Brain pericyte (primary cell): ENCODE measurements around the gene NOTUM.

Experiments
- DNase-seq: peaks from one replicate; pipeline ENCODE4 v3.0.0-alpha.2; 2012; ENCODE audit warnings: low read depth, low spot score

Gene NOTUM

GRCh38 chr17:81978524-81979298, 17.7 kb upstream of the NOTUM start:
- DNase-seq, result no peak

GRCh38 chr17:81977211-81977808, 16.3 kb upstream of the NOTUM start, which contains the start of gene ASPSCR1:
Gene ASPSCR1 (plus strand): TSS chr17:81977629. CDS start chr17:81977647, 18 bp downstream.
- no peak for DNase-seq

DNA sequence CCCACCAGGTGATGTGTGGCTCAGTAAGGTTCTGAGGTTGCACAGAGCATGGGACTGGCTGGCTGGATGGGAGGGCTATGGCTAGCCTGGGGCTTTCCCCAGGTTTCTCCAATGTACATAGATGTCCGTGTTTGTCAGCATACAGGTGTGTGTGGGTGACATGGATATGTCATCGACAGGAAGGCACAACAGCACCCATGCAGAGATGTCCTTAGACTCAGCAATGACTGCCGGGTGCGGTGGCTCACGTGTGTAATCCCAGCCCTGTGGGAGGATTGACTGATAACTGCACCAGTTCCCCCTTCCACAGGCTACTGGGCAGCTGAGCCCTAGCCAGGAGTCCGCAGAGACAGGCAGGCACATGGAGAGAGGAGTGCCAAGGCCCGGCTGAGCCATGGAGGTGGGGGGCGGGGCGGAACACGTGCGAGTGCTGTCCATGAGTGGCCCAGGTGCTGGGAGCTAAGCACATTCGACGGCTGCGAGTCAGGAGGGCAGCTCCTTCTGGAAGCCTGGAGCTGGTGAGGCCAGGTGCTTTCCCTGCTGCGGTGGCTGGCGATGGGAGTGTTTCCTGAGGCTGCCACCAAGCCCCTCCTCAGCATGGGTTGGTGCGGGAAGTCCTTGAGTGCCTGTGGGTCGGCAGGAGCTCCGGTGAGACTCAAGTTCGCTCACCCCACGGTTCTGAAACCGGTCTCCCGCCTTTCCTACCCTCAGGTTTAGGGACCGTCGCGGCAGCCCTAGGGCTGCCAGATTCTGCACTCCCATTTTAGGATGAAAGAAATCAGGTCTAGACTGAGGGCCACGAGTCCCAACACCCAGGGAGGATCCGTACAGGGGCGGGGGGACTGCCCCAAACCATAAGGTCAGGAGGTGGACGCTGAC, 15.6 kb upstream of the NOTUM start:
- no peak for DNase-seq

DNA sequence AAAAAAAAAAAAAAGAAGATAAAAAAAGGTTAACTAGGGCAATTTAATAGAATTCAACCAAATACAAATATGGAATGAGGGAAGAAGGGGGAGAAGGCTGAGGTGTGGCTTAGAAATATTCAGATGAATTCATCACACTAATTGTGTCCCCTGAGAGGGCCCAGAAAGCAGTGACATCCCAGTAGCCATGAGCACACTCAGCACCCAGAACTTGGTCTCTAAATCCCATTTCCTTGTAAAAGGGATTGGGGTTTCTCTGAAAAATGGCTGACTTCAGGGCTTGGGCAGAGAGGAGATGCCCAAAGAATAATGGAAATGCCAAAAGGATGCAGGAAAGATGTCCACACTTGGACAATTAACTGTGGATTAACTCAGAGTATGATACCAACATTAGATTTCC, 12.4 kb upstream of the NOTUM start:
- no peak for DNase-seq

- DNase-seq, result no peak
These were observed 8.1 kb upstream of the NOTUM start for GRCh38 chr17:81968850-81969812.

DNA sequence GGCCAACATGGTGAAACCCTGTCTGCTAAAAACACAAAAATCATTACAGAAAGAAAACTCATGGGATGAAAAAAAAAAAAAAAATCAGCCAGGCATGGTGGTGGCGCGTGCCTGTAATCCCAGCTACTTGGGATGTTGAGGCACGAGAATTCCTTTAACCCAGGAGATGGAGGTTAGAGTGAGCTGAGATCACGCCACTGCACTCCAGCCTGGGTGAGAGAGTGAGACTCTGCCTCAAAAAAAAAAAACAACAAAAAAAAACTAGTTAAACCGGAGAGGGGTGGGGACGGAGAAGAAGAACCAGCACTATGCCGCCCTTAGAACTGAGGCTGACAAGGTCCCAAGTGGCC, 7.4 kb upstream of the NOTUM start:
- no peak for DNase-seq

DNA sequence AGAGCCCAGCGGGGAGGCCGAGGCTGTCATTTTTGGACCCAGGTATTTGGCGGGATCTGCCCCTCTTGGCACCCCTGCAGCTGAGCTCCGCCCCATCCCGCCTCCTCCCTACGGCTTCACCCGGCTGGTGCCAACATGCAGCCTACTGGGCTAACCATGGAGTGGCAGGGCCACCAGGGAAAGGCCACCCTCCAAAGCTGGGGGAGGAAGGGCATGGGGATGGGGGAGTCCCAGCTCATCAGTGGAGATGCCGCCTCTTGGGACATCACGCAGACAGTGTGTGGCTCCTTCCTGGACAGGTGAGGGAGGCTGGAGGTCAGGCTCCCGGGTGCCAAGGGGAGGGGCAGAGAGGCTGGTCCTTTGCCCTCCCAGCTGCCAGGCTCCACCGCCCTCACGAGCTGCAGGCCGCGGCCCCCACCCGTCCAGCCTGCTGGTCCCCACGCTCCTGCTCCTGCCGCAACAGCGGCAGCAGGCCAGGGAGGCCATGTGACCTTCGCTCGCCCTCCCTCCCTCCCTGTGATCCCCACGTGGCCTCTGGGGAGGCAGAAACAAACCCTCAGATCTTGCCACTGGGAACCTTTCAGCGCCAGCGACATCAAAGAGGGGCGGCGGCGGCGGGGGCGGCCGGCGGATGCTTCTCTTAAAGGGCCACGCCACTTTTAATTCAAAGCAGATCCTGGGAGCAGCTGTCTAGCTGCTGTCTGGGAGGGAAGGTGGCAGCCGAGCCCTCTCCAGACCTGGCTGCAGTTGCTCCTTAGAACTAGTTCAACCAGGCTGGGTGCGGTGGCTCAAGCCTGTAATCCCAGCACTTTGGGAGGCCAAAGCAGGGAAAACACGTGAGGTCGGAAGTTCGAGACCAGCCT, 6.8 kb upstream of the NOTUM start:
- DNase-seq, result no peak

DNA sequence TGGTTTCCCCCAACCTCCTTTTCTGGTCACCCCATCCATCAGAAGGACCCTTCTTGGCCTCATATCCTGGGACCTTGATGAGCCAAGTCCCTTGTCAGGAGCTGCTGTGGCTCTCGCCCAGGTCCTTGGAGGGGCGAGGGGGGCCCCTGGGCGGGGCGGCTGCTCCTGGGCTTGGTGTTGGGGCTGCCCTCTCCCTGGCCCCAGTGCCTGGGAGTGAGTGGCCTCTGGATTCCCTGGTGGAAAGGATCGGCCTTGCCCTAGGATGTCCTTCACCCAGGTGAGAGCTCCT, 6.2 kb upstream of the NOTUM start:
- DNase-seq, result no peak

DNA sequence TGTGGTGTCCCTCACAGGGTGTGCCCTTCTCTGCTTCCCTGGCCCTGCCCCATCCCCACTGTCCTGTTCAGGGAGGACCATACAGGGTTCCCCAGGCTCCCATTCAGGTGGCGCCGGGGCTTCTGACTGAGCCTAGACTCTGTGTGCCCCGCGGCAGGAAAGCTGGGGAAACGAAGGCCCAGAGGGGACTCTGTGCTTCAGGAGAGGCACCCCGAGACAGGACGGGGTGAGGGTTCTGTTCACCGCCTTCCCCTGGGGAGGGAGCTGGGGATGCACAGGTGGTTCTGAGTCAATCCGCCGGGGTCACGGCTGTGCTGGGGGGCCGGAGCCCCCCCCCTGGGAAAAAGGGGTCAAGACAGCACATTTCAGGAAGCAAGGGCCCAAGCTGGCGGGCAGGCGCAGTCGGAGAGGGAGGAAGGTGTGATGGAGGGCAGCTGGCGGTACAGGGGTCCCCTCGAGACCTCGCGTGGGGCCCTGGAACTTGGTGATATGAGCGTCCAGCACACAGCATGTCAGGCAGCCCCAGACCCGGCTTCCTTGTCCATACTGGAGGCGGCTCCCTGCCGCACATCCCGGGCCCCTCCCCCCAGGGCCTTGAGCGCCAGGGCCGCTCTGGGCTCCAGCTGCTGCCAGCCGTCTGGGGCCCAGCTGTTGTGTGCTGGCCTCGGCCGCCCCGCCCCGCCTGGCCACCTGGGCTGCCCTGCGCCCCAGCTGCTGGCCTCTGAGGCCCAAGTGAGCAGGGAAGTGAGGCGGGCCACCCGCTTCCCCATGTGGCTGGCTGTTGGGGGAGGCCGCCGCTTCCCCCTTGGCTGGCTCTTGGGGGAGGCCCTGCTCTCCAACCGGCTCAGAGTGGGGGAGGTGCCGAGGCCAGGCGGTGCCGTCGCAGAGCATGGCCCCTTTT, 5.6 kb upstream of the NOTUM start:
- DNase-seq, result no peak

DNA sequence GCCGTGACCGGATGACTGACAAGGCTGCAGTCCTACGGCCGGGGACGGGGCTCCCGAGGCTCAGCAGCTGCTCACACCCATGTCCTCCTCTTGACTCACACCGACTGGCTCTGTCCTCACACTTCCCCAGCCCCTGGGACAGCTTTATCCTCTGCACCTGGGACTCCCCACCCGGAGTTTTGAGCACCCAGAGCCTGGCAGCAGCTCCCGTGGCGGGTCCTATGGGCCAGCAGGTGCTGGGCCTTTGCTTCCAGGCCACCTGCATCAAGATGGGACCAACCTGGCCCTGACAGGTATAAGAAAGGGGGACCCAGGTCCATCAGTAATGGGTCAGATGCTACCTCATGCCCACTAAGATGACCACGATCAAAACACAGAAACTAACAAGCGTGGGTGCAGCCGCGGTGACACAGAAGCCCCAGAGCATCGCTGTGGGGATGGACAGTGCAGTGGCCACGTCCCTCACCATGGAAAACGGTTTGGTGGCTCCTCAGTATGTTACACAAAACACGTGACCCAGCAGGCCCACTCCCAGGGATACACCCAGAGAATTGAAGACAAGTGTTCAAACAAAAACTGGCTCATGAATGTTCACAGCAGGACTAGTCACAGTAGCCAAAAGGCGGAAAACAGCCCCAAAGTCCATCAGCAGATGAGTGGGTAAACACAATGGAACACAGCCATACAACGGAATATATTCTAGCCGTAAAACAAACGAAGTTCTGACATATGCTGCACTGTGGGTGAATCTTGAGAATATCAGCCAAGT, 3.3 kb upstream of the NOTUM start:
- DNase-seq, result no peak

DNA sequence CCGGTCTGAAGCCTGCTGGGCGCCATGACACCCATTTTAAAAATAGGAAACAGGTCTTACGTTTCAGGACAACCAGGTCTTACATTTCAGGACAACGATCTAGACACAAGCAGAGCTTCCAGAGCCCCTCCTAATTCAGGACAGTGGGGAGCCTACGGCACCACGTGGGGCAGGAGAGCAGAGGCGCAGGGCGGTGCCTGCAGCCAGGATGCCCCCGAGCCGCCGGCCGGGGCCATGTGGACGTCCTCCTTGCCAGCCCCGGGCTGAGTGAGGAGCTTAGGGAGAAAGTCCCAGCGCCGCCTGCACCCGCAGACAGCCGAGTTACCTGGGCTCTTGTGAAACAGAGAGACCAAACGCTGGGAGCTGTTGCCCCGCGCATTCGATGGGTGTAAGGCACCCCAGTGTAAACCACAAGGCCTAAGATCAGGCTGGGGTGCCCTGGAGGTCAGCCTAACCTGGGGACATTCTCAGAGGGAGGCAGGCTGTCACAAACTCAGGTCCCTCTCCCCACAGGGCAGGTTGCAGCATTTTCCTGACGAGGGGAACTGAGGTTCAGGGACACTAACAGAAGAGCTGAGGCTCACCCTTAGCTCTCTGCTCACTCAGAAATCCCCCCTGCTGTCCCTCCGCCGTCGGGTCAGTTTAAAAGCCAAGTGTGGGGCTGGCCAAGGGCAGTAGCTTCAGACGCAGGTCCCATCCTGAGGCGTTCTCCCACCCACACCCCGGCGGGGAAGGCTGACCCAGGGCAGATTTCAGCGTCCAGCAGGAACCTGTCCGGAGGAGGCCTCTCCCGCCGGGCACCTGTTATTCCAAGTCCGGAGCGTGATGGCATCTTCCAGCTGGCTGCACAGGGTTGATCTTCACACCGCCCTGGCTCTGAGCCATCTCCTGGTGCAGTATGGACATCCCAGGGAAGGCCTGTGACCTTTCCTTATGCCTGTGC, 1.8 kb upstream of the NOTUM start:
- no peak for DNase-seq

GRCh38 chr17:81961521-81962498, 823 bp upstream of the NOTUM start:
- no peak for DNase-seq

DNA sequence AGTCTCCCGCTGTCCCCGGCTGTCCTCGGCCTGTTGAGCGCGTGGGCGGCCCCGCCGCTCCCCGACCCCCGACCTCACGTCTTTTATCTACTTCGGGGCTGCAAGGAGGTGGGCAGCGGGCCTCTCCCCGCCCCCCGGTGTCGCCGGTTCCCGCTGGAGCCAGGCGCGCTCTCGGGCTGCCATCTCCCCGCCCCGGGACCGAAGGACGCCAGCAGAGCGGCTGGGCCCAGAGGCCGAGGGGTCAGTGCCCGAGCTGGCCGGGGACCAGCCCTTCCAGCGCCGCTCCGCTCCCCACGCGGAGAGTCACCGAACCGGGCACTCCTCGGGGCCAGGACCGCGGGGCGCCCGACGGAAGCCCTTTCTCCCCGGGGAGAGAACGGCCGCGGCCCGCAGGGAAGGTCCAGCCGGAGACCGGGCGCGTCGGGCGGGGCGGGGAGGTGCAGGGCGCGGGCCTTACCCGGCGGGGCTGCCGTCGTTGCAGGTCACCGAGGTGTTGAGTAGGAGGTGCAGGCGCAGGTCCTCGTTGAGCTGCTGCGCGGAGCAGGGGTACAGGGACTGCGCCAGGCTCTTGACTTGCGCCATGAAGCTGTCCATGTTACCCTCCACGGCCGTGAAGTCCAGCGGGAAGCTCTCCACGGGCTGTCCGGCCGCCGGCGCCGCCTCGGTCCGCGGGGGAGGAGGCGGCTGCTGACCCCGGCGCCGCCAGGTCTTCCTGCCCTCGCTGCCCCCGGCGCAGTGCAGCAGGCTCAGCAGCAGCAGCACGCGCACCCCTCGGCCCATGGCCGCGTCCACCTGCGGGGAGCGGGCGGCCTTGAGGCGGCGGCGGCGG, 643 bp downstream of the NOTUM start:
- DNase-seq, result no peak

- DNase-seq, result no peak
These were observed 1.4 kb downstream of the NOTUM start for GRCh38 chr17:81959362-81960129.
